Type B pancreatic cell (in vitro differentiated cells): ENCODE results near the gene TAOK2. TPM values are rescaled to one million over a fixed set of nuclear protein-coding genes. Genes with fewer than 3 reads are reported as not detected.

Source experiments
- DNase-seq: peaks from one replicate; pipeline ENCODE4 v3.0.0; 2021; ENCODE audit warnings: mixed read lengths; ENCODE audit not compliant: unreplicated experiment; ENCODE audit errors: extremely low spot score
- H3K27ac Mint-ChIP-seq: 2 replicates; pipeline ENCODE4 v1.8.0; 2021; ENCODE audit warnings: mild to moderate bottlenecking, mixed read lengths
- H3K27me3 Mint-ChIP-seq: 2 replicates; pipeline ENCODE4 v1.8.0; 2021; ENCODE audit warnings: mixed read lengths
- H3K36me3 Mint-ChIP-seq: 2 replicates; pipeline ENCODE4 v1.8.0; 2021; ENCODE audit warnings: mixed read lengths
- H3K4me1 Mint-ChIP-seq: one replicate; pipeline ENCODE4 v1.8.0; 2021; ENCODE audit warnings: mixed read lengths; ENCODE audit not compliant: unreplicated experiment
- H3K4me3 Mint-ChIP-seq: 2 replicates; pipeline ENCODE4 v1.8.0; 2021; ENCODE audit warnings: mild to moderate bottlenecking, mixed read lengths
- H3K9me3 Mint-ChIP-seq: 2 replicates; pipeline ENCODE4 v1.8.0; 2021; ENCODE audit warnings: mixed read lengths
- total RNA-seq: library from RNA; stranded (reverse); gene quantifications from 2 replicates; pipeline ENCODE4 v1.2.1, GENCODE V29; 2021; ENCODE audit warnings: low replicate concordance
- TF ChIP-seq, protein P1 (sequence below): fragments of 200-600 bp; sonication (generic); conservative IDR thresholded peaks from 2 replicates; pipeline ENCODE4 v1.5.0; 2021; ENCODE audit warnings: antibody characterized with exemption, mild to moderate bottlenecking

The TAOK2 gene
- total RNA-seq, 1 donor from 2014 or later, result 52.4 TPM

DNA sequence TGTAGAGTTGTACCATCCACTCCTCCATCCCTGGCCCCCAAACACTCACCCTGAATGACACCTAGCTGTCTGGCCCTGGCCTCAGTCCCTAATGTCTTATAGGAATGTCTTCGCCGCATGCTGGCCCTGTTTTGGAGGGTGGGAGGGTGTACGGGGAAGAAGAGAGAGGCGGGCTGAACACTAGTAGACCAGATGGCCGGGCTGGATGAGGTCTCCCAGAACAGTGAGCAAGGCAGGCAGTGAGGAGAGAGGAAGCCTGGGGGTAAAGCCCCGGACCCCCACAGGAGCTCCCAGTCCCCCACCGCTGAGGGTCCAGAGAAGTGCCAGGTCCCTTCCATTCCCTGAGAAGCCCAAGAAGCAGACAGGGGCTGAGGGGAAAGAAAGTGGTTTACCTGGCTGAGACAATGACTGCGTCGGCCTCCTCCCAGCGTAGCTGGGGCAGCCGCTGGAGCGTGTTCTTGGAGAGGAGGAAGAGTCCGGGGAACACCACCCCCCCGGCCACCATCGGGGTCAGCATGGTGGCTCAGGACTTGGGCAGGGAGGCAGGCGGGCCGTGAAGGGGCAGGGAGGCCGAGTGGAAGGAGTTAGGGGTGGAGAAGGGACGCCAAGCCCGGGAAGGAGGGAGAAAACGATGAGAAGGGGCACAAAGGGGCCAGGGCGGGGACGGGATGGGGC, 56.5 kb downstream of the TAOK2 start:
- TF ChIP-seq, protein P1, sequence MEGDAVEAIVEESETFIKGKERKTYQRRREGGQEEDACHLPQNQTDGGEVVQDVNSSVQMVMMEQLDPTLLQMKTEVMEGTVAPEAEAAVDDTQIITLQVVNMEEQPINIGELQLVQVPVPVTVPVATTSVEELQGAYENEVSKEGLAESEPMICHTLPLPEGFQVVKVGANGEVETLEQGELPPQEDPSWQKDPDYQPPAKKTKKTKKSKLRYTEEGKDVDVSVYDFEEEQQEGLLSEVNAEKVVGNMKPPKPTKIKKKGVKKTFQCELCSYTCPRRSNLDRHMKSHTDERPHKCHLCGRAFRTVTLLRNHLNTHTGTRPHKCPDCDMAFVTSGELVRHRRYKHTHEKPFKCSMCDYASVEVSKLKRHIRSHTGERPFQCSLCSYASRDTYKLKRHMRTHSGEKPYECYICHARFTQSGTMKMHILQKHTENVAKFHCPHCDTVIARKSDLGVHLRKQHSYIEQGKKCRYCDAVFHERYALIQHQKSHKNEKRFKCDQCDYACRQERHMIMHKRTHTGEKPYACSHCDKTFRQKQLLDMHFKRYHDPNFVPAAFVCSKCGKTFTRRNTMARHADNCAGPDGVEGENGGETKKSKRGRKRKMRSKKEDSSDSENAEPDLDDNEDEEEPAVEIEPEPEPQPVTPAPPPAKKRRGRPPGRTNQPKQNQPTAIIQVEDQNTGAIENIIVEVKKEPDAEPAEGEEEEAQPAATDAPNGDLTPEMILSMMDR, result no peak
- H3K4me3 Mint-ChIP-seq, result peak overlapping the region; percentile 60
- no peak overlapping the region for H3K27ac Mint-ChIP-seq
- peaks cover 5% of the 10 kb centered on the region for H3K4me1 Mint-ChIP-seq
- H3K27me3 Mint-ChIP-seq, result peaks cover 69% of the 10 kb centered on the region
- H3K36me3 Mint-ChIP-seq, result no peaks in the 10 kb centered on the region
- H3K9me3 Mint-ChIP-seq, result no peaks in the 10 kb centered on the region
- no peak for DNase-seq

DNA sequence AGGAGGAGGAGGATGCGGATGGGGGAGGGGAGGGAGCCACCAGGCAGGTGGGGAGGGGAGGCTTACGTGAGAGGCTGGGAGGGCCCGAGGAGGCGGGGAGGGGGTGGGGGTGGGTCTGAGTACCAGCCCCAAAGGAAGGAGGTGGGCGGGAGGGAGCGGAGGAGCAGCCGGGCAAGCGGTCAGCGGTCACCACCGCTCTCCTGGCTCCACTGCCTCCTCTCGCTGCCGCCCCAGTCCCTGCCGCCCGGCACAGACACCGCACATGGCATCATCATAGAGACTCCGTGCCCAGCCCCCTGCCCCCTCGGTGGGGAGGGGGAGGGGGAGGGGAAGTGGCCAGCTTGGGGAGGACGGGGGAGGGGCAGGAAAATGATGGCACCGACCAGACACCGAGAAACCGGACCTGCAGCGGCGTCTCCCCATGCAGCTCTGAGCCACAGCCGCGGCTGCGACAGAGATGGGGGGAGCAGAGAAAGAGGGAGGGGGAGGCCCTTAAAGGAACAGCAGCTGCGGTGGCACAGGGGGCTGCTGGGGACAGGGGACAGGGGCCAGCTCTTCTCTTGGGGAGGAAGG, 57.3 kb downstream of the TAOK2 start, which contains the start of gene TLCD3B:
Gene TLCD3B, minus strand, starts transcription at position 431 of the 573 bp plus-strand sequence. CDS start 744 bp downstream, outside the sequence.
- Mint-ChIP-seq H3K4me3 (peak within 1 kb of the TSS; percentile 79), H3K36me3 (no peaks in the 10 kb centered on the region), H3K27me3 (peaks cover 70% of the 10 kb centered on the region), H3K27ac (no peak within 1 kb of the TSS), H3K9me3 (no peaks in the 10 kb centered on the region), H3K4me1 (peaks cover 5% of the 10 kb centered on the region)
- TF ChIP-seq, protein P1, result no peak
- DNase-seq, result no peak

DNA sequence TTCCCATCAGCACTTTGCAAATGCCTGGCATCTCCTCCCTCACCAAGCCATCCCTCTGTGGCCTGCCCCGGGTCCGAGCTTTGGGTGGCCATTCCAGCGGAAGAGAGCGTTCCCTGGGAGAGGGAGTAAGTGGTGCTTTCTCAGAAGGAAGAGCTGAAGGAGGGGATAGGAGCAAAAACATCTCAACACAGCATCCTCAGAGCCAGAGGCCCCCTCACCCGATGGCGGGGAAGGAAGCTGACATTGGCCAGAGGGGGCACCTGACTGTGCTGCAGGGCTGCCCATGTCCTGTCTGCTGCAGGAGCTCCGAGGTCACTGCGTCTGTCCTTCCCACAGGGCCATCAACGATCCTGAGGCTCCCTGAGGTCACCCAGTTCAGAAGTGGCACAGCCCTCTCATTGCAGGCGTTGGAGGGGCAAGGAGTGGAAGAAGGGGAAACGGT, 57.8 kb downstream of the TAOK2 start:
- peaks cover 5% of the 10 kb centered on the region for H3K4me1 Mint-ChIP-seq
- H3K27me3 Mint-ChIP-seq, result peaks cover 74% of the 10 kb centered on the region
- no peaks in the 10 kb centered on the region for H3K36me3 Mint-ChIP-seq
- H3K9me3 Mint-ChIP-seq, result no peaks in the 10 kb centered on the region
- H3K4me3 Mint-ChIP-seq, result no peak overlapping the region
- TF ChIP-seq, protein P1, result no peak
- no peak overlapping the region for H3K27ac Mint-ChIP-seq
- DNase-seq, result no peak

- Mint-ChIP-seq H3K9me3 (no peaks in the 10 kb centered on the region), H3K27me3 (peaks cover 68% of the 10 kb centered on the region), H3K4me1 (peaks cover 5% of the 10 kb centered on the region), H3K27ac (no peak overlapping the region), H3K36me3 (no peaks in the 10 kb centered on the region), H3K4me3 (peak overlapping the region; percentile 79)
- DNase-seq, result no peak
- TF ChIP-seq, protein P1, result peak; percentile 89
Measured at GRCh38 chr16:30032083-30032819, 58.6 kb downstream of the TAOK2 start.

- Mint-ChIP-seq H3K4me1 (peaks cover 5% of the 10 kb centered on the region), H3K27me3 (peaks cover 66% of the 10 kb centered on the region), H3K27ac (no peak overlapping the region), H3K9me3 (no peaks in the 10 kb centered on the region), H3K36me3 (no peaks in the 10 kb centered on the region), H3K4me3 (no peak overlapping the region)
- DNase-seq, result no peak
- TF ChIP-seq, protein P1, result no peak
Measured at GRCh38 chr16:30033270-30033669, 59.6 kb downstream of the TAOK2 start.
